Stimulated activated CD8-positive, alpha-beta memory T cell treated with anti-CD3 and anti-CD28 coated beads, Interleukin-7, amount 100 ng/mL, for 48 hours (primary cell): ENCODE data around the gene SHISAL1.

Source experiments
- DNase-seq, 2 donors: peaks; one replicate each; pipeline ENCODE4 v3.0.0-alpha.2; 2020; ENCODE audit warnings: low read depth in 1 of 2; ENCODE audit errors: extremely low read depth in 1 of 2

SHISAL1 gene

DNA sequence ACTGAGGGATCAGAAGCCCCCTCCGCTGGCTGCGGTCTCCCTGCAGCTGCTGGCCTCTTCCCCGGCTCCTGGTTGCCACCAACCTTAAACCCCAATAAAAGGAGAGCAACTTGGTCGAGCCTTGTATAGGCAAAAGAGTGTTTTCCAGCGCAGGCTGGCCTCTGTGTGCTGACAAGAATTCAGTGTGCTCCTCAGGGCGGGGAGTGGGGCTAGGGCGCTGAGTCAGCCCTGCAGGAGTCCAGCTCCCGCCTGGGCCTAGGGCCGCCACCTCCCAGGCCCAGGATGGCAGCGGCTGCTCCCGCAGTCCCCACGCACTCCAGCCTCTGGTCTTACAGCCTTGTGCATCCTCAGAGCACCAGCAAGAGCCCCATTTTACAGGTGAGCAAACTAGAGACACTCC is at the start of gene SHISAL1:
SHISAL1 (minus strand) TSS at position 186 of the 400 bp plus-strand sequence. CDS start 12,006 bp downstream, outside the sequence.
- no peak for DNase-seq

DNA sequence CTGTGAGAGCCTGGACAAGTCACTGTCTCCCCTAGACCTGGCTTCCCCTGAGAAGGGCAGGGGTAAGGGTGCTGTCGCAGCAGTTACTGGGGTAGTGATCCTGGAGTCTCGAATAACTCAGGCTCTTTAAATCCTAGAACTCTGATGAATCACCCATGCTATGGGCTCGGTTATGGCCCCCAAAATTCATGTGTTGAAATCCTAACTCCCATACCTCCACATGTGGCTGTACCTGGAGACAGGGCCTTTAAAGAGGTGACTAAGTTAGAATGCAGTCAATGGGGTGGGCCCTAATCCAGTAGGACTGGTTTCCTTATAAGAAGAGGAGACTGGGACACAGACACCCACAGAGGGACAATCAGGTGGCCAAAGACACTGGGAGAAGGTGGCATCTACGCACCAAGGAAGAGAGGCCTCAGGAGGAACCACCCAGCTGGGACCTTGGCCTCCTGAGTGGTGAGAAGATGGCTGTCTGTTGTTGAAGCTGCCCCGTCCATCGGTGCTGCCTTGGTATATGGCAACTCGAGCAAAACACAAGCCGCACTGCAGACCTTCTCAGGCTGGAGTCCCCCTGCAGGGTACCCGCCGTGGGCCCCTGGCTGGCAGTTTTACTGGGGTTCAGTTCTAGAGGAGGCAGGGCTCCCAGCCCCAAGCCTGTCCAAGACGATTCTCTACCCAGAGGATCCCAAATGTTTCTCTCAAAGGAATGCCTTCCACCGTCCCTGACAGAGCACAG is 48.8 kb upstream of the SHISAL1 start:
- no peak for DNase-seq

DNA sequence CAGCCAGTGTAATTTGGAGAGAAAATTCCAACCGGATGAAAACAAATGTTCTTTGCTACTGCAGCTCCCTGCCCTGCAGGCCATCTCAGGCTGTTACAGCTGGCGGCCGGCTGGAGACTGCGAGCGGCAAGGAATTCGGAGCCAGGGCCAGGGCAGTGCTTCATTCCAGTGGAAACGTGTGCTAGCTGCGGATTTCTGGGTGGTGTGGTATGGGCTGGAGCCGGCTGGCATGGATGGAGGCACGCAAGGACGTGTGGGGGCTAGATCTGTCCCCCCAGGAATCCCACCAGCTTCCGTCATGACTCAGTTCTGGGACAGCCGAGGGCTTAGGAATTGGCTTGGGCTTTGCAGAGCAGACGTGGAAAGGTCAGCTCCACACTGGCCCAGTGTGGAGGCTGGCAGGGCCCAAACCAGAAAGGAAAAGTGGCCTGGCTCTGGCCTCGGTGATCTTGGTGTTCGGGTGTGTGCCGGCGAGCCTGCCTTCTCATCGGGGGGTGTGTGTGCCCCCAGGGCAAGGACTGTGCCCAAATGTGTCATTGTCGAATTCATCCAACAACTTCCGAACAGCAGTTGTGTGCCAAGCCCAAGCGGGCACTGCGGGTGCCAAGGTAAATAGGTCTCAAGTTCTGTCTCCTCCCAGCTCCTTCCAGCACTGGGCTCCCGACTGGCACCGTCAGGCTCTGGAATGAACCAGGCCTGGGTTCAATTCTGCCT is 48.1 kb upstream of the SHISAL1 start:
- no peak for DNase-seq

DNA sequence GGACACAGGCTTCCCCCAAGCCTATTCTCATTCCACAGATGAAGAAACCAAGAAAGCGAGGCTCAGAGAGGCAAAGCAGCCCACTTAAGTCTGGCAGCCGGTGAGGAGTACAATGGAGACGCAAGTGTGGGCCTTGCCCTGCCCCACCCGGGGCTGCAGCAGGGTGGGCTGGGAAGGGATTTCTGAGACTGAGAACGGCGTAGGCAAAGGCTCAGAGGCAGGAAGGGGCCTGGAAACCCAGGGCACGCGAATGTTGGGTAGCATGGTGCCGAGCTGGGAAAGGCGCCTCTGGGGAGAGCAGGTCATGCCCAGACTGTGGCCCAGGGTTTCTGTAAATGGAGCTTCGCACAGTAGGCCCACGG is 47.5 kb upstream of the SHISAL1 start:
- DNase-seq: no peak

DNA sequence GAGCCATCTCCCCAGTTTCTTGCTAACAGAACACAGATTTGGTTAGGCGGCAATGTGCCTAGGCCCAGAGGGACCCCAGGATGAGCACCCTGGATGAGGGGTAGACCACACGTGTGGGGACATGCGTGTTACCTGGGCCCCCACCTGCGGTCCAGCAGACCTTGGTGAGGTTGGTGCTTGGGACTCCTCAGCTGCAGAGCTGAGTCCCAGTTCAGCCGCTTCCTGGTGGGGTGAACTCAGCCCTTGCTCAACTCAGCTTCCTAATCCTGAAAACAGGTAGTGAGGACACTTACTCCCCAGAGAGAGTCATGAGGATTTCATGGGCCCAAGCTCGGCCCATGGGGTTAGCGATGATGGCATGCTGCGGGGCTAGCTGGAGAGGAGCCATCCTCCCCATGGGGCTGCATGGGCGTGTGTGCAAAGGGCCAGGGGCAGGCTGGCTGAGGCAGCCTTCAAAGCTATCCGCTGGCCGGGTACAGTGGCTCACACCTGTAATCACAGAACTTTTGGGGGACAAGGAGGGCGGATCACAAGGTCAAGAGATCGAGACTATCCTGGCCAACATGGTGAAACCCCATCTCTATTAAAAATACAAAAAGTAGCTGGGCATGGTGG is 46.9 kb upstream of the SHISAL1 start:
- no peak for DNase-seq

- no peak for DNase-seq
Observed at GRCh38 chr22:44358709-44359440, 46.1 kb upstream of the SHISAL1 start.

- DNase-seq: no peak
Observed at GRCh38 chr22:44357966-44358465, 45.3 kb upstream of the SHISAL1 start.

DNA sequence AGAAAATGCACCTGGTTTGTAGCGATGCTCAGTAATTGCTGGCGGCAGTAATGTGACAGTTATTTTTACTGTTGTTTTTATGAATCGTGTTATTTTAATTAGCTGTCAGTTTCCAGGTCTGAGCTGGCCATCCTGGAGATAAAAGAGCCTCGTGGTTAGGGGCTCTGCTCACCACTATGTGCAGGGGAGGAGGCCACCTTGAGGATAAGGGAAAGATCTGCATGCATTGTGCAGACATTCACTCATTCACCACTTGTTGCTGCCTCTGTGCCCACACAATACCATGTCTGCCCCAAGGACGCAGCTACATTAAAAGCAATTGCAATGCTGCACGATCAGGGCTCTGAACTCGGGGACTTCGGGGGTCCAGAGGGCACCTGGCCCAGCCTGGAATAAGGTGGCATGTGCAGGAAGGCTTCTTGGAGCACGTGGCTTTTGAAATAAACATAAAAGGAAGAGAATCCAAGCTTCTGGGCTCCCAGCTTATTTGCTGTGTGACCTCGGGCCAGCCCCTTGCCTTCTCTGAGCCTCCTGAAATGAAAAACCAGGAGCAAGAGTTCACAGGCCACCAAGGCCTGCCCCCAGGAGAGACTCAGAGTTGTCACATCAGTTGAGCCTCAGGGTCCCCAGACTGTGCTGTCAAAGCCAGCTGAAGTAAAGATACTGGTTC is 44.7 kb upstream of the SHISAL1 start:
- no peak for DNase-seq

GRCh38 chr22:44355716-44356070 is 42.9 kb upstream of the SHISAL1 start:
- no peak for DNase-seq

- DNase-seq: no peak
Observed at GRCh38 chr22:44354288-44354687, 41.5 kb upstream of the SHISAL1 start.

DNA sequence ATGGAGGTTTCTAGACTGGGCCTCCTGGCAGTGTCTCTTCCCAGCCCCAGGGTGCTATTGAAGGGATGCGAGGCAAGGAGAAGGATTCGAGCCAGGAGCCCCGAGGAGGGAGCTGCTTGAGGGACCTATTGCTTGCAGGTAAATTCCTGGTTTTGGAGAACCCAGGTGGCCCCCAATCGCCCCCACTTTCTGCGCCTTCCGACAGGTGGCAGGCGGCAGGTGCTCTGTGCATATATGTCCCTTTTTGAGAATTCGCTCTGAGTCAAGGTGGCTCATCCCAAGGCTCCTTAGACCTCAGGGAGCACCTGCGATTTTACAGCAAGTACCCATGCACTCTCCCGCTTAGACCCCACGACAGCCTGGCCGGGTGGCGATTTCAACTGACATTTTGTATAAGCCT is 40.3 kb upstream of the SHISAL1 start:
- DNase-seq: no peak

- no peak for DNase-seq
Observed at GRCh38 chr22:44352378-44353035, 39.8 kb upstream of the SHISAL1 start.

DNA sequence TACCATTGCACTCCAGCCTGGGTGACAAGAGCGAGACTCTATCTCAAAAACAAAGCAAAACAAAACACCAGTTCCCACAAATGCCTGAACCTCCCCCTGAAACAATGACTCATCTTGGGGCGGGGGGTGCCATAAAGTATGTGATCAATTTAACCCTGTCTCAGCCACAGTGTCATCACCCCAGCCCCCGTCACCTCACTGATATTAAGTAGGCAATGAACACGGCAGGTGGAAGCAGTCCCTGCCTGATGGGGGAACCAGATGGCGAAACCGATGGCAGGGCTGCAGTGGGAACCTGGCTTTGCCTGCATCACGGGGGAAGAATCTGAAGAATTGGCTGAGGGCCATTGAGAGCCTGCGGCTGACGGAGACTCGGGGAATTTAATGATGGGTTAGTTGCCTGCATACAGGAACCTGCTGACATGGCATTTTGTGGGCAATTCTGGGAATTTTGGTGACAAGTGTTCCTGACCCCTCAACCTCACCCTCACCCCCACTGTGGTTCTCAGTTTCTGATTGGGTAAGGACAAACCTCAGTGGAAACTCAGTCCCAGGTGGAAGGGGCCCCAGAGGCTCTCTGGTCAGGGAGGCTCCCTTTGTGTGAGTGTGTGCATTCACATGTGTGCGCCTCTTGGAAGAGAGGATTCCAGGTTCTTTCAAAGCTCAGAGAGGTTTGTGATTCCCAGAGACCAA is 39.1 kb upstream of the SHISAL1 start:
- peak; percentile 43 to 60 for DNase-seq

- no peak for DNase-seq
Observed at GRCh38 chr22:44351037-44351436, 38.3 kb upstream of the SHISAL1 start.

DNA sequence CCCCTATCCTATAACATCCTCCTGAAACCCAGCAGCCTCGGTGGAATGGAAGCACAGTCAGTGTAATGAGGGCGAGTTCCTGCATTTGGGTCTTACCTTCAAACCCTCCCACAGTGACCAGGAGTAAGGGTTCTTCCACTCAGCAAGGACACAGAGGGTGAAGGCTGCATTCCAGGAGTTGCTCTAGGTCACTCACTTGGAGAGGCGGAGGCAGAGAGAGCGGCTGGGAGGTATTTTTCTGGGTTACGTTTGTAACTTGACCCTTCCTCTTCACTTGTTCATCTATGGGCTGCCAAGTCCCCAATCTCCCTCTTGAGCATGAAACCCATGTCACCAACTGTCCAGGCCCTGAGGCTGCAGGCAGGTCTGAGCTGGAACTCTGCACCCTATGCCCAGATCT is 36.8 kb upstream of the SHISAL1 start:
- DNase-seq: no peak

DNA sequence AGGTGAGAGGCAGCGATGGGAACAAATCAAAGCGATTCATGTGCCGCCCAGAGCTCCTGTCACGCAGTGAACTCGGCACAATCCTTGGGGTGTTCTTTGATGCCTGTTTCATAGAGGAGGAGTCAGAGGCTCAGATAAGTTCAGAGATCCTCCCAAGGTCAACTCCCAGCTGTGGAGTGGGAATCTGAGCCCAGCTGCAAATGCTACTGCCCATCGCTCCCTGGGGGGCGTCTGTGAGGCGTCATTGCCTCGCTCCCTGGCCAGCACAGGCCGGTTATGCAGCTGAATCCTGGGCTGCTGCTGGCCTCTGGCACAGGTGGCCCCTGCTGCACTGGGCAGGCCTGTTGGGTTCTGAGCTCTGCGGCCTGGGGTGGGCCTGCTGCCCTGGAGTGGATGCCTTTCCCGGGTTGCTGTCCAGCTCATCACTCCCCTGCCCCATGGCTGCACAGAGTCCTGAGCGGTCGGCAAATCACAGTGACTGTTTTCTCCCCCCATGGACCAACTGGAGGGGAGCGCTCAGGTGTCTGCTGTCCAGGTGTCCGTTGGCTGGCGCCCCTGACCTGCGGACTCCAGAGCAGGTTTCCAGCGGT is 36.3 kb upstream of the SHISAL1 start:
- no peak for DNase-seq

- DNase-seq: no peak
Observed at GRCh38 chr22:44347549-44347948, 34.8 kb upstream of the SHISAL1 start.

DNA sequence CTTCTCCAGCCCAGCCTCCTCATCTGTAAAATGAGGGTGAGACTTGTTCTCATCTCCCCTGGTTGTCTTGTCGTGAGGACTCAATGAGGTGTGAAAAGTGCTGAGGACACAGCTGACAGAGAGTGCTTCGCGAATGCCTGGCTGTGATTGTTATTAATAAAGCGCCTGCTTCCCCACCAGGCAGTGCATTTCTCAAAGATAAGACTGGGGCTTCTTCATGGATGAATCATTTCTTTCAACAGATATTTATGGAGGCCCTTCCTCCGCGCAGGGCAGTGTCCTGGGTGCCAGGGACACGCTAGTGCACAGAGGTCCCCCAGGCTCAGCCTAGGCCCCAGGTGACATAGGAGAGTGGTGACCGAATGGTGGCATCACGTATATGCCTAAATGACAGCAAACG is 34.3 kb upstream of the SHISAL1 start:
- DNase-seq: no peak

- DNase-seq: no peak
Observed at GRCh38 chr22:44345872-44346271, 33.1 kb upstream of the SHISAL1 start.
